ENCODE results near the gene ARMC2.

DNA sequence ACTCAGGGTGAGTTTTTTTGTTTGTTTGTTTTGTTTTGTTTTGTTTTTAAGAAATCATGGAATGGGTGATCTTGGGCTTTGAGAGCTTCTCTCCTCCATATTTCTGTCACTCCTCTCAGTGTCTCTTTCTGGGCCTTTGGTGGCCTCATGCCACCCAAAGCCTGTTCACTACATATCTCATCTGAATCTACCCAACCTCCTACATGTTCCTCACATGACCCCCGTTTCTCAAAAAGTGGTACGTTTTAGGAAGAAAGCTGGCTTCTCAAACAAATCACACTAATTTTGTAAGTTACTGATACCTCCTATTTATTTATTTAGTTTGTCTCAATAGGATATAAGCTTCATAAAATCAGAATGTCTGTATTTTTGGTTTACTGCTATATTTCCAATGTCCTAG, 166.4 kb downstream of the ARMC2 start:
- TF ChIP-seq, protein P1, sequence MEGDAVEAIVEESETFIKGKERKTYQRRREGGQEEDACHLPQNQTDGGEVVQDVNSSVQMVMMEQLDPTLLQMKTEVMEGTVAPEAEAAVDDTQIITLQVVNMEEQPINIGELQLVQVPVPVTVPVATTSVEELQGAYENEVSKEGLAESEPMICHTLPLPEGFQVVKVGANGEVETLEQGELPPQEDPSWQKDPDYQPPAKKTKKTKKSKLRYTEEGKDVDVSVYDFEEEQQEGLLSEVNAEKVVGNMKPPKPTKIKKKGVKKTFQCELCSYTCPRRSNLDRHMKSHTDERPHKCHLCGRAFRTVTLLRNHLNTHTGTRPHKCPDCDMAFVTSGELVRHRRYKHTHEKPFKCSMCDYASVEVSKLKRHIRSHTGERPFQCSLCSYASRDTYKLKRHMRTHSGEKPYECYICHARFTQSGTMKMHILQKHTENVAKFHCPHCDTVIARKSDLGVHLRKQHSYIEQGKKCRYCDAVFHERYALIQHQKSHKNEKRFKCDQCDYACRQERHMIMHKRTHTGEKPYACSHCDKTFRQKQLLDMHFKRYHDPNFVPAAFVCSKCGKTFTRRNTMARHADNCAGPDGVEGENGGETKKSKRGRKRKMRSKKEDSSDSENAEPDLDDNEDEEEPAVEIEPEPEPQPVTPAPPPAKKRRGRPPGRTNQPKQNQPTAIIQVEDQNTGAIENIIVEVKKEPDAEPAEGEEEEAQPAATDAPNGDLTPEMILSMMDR (IDR thresholded peaks at IDR 0.05), result no peak
- TF ChIP-seq EZH2 (IDR thresholded peaks at IDR 0.05), result no peak
- TF ChIP-seq EZH2phosphoT487 (IDR thresholded peaks at IDR 0.05), result no peak
